HEK293 (cell line): Measurements from ENCODE around the gene ARHGAP42.

ENCODE experiments used
- CTCF ChIA-PET: fragments of 350-600 bp; formaldehyde crosslinking; extraction: SDS; loops from one replicate; lab custom pipeline; 2021; ENCODE audit warnings: antibody characterized with exemption; lab: Yijun Ruan, JAX
- POLR2A ChIA-PET: fragments of 300-600 bp; formaldehyde crosslinking; extraction: SDS; loops from one replicate; lab custom pipeline; 2020; ENCODE audit warnings: antibody characterized with exemption, inconsistent platforms; lab: Yijun Ruan, JAX
- H3K27ac ChIP-seq: fragments of 200-500 bp; sonication (Bioruptor generic); 2 replicates; pipeline ENCODE4 v1.5.1; 2014; ENCODE audit warnings: low read depth, low read length, control low read depth, inconsistent platforms; ENCODE audit errors: extremely low read depth
- H3K36me3 ChIP-seq, 2 experiments: fragments of 200-500 bp in 1 of 2; sonication (Bioruptor generic) in 1 of 2; 1 replicate in 1 of 2; 2 replicates in 1 of 2; pipeline ENCODE4 v1.5.1; 2014 to 2017; ENCODE audit warnings: inconsistent platforms in 2 of 2, low read length in 2 of 2; ENCODE audit not compliant: control insufficient read depth in 2 of 2, insufficient read depth in 1 of 2
- H3K4me1 ChIP-seq: fragments of 200-500 bp; sonication (Bioruptor generic); 2 replicates; pipeline ENCODE4 v1.5.1; 2014; ENCODE audit warnings: mild to moderate bottlenecking, low read length, inconsistent platforms; ENCODE audit not compliant: control insufficient read depth, insufficient read depth
- H3K4me3 ChIP-seq: 2 replicates; pipeline ENCODE4 v1.5.1; 2011; ENCODE audit warnings: low read depth, mild to moderate bottlenecking, control low read depth, low read length, moderate library complexity
- H3K9me3 ChIP-seq: fragments of 200-500 bp; sonication (Bioruptor generic); 2 replicates; pipeline ENCODE4 v1.5.1; 2014; ENCODE audit warnings: low read depth, low read length, inconsistent platforms; ENCODE audit not compliant: control insufficient read depth, insufficient read depth
- ATF2 ChIP-seq: fragments of 450-650 bp; formaldehyde crosslinking; IDR thresholded peaks from 2 replicates; pipeline ENCODE4 v1.5.1; 2016; ENCODE audit warnings: missing biosample characterization, missing genetic modification characterization, low read depth
- GFI1B ChIP-seq: fragments of 450-650 bp; formaldehyde crosslinking; IDR thresholded peaks from 2 replicates; pipeline ENCODE4 v1.5.1; 2016; ENCODE audit warnings: missing biosample characterization, missing genetic modification characterization
- GLIS1 ChIP-seq: fragments of 450-650 bp; formaldehyde crosslinking; IDR thresholded peaks from 2 replicates; pipeline ENCODE4 v1.5.1; 2016; ENCODE audit warnings: missing biosample characterization, missing genetic modification characterization
- HOXC10 ChIP-seq: sonication (generic); formaldehyde crosslinking; IDR thresholded peaks from 2 replicates; pipeline ENCODE4 v1.8.1; 2023; ENCODE audit warnings: mild to moderate bottlenecking, missing genetic modification reagents
- MYNN ChIP-seq: fragments of 450-650 bp; formaldehyde crosslinking; IDR thresholded peaks from 2 replicates; pipeline ENCODE4 v1.5.1; 2016; ENCODE audit warnings: missing biosample characterization, missing genetic modification characterization, borderline replicate concordance
- RBAK ChIP-seq: fragments of 450-650 bp; formaldehyde crosslinking; IDR thresholded peaks from 2 replicates; pipeline ENCODE4 v1.5.1; 2016; ENCODE audit warnings: missing biosample characterization, missing genetic modification characterization
- WT1 ChIP-seq: fragments of 450-650 bp; formaldehyde crosslinking; IDR thresholded peaks from 2 replicates; pipeline ENCODE4 v1.5.1; 2016; ENCODE audit warnings: missing biosample characterization, missing genetic modification characterization
- ZBTB17 ChIP-seq: fragments of 450-650 bp; formaldehyde crosslinking; IDR thresholded peaks from 2 replicates; pipeline ENCODE4 v1.5.1; 2016; ENCODE audit warnings: missing biosample characterization, missing genetic modification characterization
- ZBTB20 ChIP-seq: fragments of 450-650 bp; formaldehyde crosslinking; IDR thresholded peaks from 2 replicates; pipeline ENCODE4 v1.5.1; 2016; ENCODE audit warnings: missing biosample characterization, missing genetic modification characterization
- ZEB2 ChIP-seq: fragments of 450-650 bp; formaldehyde crosslinking; IDR thresholded peaks from 2 replicates; pipeline ENCODE4 v1.5.1; 2016; ENCODE audit warnings: missing biosample characterization, missing genetic modification characterization
- ZNF211 ChIP-seq: fragments of 450-650 bp; formaldehyde crosslinking; IDR thresholded peaks from 2 replicates; pipeline ENCODE4 v1.5.1; 2016; ENCODE audit warnings: low read depth, missing biosample characterization, missing genetic modification characterization
- ZNF280D ChIP-seq: fragments of 450-650 bp; formaldehyde crosslinking; IDR thresholded peaks from 2 replicates; pipeline ENCODE4 v1.5.1; 2016; ENCODE audit warnings: missing biosample characterization, missing genetic modification characterization
- ZNF558 ChIP-seq: fragments of 450-650 bp; formaldehyde crosslinking; IDR thresholded peaks from 2 replicates; pipeline ENCODE4 v1.5.1; 2016; ENCODE audit warnings: missing biosample characterization, missing genetic modification characterization
- ZNF560 ChIP-seq: fragments of 450-650 bp; formaldehyde crosslinking; IDR thresholded peaks from 2 replicates; pipeline ENCODE4 v1.5.1; 2017; ENCODE audit warnings: missing biosample characterization, missing genetic modification characterization, borderline replicate concordance
- ZNF580 ChIP-seq: fragments of 450-650 bp; formaldehyde crosslinking; IDR thresholded peaks from 2 replicates; pipeline ENCODE4 v1.5.1; 2016; ENCODE audit warnings: missing biosample characterization, missing genetic modification characterization
- ZNF610 ChIP-seq: fragments of 450-650 bp; formaldehyde crosslinking; IDR thresholded peaks from 2 replicates; pipeline ENCODE4 v1.5.1; 2016; ENCODE audit warnings: missing biosample characterization, missing genetic modification characterization, borderline replicate concordance
- ZNF704 ChIP-seq: fragments of 450-650 bp; formaldehyde crosslinking; IDR thresholded peaks from 2 replicates; pipeline ENCODE4 v1.5.1; 2016; ENCODE audit warnings: missing biosample characterization, missing genetic modification characterization
- ZNF843 ChIP-seq: fragments of 450-650 bp; formaldehyde crosslinking; IDR thresholded peaks from 2 replicates; pipeline ENCODE4 v1.5.1; 2016; ENCODE audit warnings: missing biosample characterization, missing genetic modification characterization
- ZXDB ChIP-seq: fragments of 450-650 bp; formaldehyde crosslinking; IDR thresholded peaks from 2 replicates; pipeline ENCODE4 v1.5.1; 2016; ENCODE audit warnings: missing biosample characterization, missing genetic modification characterization
- TF ChIP-seq, protein P1 (sequence below): fragments of 450-650 bp; formaldehyde crosslinking; IDR thresholded peaks from 2 replicates; pipeline ENCODE4 v1.5.1; 2017; ENCODE audit warnings: missing biosample characterization, missing genetic modification characterization

Gene ARHGAP42

GRCh38 chr11:100759856-100760255 is 72.8 kb downstream of the ARHGAP42 start:
- no peaks in the 10 kb centered on the region for H3K36me3 ChIP-seq
- ChIA-PET CTCF (interaction anchor here (0.9 kb wide), 1 partner anchor 68 kb away, joined by 3 read pairs; no protein-coding TSS in a partner anchor), POLR2A (no interaction called here)
- H3K27ac ChIP-seq, result no peak overlapping the region
- no peak for TF ChIP-seq ZNF580 (tag by site-specific recombination)
- no peak for TF ChIP-seq MYNN (tag by site-specific recombination)
- TF ChIP-seq ZNF211, result no peak
- no peak for TF ChIP-seq HOXC10 (CRISPR knock-in tag)
- no peak for TF ChIP-seq ZNF843
- no peak for TF ChIP-seq ZNF558 (tag by site-specific recombination)
- no peak for TF ChIP-seq ZNF704 (tag by site-specific recombination)
- no peak for TF ChIP-seq RBAK (tag by site-specific recombination)
- TF ChIP-seq ATF2 (tag by site-specific recombination), result no peak
- no peak for TF ChIP-seq WT1 (tag by site-specific recombination)
- no peak for TF ChIP-seq ZBTB17 (tag by site-specific recombination)
- no peak overlapping the region for H3K4me3 ChIP-seq
- H3K9me3 ChIP-seq, result no peaks in the 10 kb centered on the region
- H3K4me1 ChIP-seq, result no peaks in the 10 kb centered on the region

GRCh38 chr11:100760744-100761143 is 73.7 kb downstream of the ARHGAP42 start:
- TF ChIP-seq, protein P1, sequence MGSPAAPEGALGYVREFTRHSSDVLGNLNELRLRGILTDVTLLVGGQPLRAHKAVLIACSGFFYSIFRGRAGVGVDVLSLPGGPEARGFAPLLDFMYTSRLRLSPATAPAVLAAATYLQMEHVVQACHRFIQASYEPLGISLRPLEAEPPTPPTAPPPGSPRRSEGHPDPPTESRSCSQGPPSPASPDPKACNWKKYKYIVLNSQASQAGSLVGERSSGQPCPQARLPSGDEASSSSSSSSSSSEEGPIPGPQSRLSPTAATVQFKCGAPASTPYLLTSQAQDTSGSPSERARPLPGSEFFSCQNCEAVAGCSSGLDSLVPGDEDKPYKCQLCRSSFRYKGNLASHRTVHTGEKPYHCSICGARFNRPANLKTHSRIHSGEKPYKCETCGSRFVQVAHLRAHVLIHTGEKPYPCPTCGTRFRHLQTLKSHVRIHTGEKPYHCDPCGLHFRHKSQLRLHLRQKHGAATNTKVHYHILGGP (tag by site-specific recombination), result no peak
- no peak for TF ChIP-seq MYNN (tag by site-specific recombination)
- TF ChIP-seq GFI1B, result no peak
- no peak for TF ChIP-seq GLIS1
- ChIA-PET POLR2A (no interaction called here), CTCF (interaction anchor here (0.5 kb wide), 1 partner anchor 132 kb away, joined by 3 read pairs; no protein-coding TSS in a partner anchor)
- no peak overlapping the region for H3K27ac ChIP-seq
- no peaks in the 10 kb centered on the region for H3K36me3 ChIP-seq
- no peak overlapping the region for H3K4me3 ChIP-seq
- no peaks in the 10 kb centered on the region for H3K9me3 ChIP-seq
- H3K4me1 ChIP-seq, result no peaks in the 10 kb centered on the region

DNA sequence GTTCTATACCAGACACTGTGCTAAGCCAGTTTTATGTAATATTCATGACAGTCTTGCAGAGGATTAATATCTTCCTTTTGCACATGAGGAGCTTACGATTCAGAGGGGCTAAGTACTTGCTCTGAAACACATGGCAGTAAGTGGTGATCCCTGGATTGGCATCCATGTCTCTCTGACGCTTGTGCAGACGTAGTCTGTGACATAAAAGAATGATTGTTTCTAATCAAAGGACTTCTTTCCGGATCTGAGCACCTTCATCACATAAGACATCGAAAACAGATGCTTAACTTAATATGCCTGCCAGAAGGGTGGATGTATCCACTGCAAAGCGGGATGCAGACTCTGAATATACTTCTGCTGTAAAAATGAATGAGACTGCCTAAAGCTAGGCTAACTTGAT is 74.8 kb downstream of the ARHGAP42 start:
- H3K36me3 ChIP-seq, result no peaks in the 10 kb centered on the region
- no peaks in the 10 kb centered on the region for H3K9me3 ChIP-seq
- ChIA-PET POLR2A (no interaction called here), CTCF (interaction anchor here (0.9 kb wide), 1 partner anchor 21 kb away, joined by 4 read pairs; no protein-coding TSS in a partner anchor)
- H3K4me3 ChIP-seq, result no peak overlapping the region
- H3K4me1 ChIP-seq, result no peaks in the 10 kb centered on the region
- H3K27ac ChIP-seq, result no peak overlapping the region
- TF ChIP-seq ZNF280D (tag by site-specific recombination), result no peak
- no peak for TF ChIP-seq ZNF560 (tag by site-specific recombination)
- TF ChIP-seq ZXDB (tag by site-specific recombination), result no peak
- TF ChIP-seq ZNF843, result no peak
- TF ChIP-seq ZBTB20 (tag by site-specific recombination), result no peak
- no peak for TF ChIP-seq ZEB2 (tag by site-specific recombination)
- no peak for TF ChIP-seq ZNF610 (tag by site-specific recombination)
- TF ChIP-seq ZNF211, result no peak
- TF ChIP-seq, all 188 proteins: peak for 0
